ENCODE data around the gene MTHFSD. TPM values are rescaled to one million over a fixed set of nuclear protein-coding genes. Genes with fewer than 3 reads are reported as not detected.
A peak's percentile ranks its signal among the peaks of the same experiment; 100 is the strongest.

The MTHFSD gene
- total RNA-seq, 1 donor from 2014 or later, result 13.0 TPM

DNA sequence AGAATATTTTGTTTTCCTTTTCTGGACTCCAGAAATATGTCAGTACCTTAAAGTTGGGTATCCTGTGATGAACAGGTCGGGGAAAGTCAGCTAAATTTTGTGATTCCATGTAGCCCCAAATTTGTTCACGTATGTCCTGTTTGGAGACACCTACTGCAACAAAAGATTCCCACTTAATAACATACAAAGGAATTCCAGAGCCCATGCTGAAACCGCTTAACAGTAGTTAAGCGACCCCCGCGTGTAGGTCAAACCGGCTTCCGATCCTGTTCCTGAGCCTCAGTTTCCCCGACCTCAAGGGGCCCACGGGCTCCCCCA, 477 bp downstream of the MTHFSD start:
- no peak for DNase-seq (ENCODE audit: low read depth)

DNA sequence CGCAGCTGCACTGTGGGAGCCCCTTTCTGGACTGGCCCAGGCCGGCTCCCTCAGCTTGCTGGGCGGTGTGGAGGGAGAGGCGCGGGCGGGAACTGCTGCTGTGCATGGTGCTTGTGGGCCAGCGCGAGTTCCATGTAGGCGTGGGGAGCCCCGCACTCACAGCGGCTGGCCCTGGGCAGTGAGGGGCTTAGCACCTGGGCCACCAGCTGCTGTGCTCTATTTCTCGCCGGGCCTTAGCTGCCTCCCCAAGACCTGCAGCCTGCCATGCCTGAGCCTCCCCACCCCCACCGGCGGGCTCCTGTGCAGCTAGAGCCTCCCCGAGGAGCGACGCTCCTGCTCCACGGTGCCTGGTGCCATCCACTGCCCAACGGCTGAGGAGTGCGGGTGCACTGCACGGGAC, 1.7 kb downstream of the MTHFSD start:
- DNase-seq (ENCODE audit: low read depth), result no peak

- peak; percentile 49 for DNase-seq (ENCODE audit: low read depth)
These were observed 4.8 kb downstream of the MTHFSD start for GRCh38 chr16:86550281-86550680.

DNA sequence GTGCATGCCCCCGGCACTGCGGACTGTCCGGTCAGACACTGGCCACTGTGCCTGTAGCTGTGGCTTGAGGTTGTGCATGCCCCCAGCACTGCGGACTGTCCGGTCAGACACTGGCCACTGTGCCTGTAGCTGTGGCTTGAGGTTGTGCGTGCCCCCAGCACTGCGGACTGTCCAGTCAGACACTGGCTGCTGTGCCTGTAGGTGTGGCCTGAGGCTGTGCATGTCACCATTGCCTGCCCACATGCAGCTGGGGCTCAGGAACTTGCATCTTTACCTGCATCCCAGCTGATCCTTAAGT, 5.2 kb downstream of the MTHFSD start:
- DNase-seq (ENCODE audit: low read depth), result no peak

DNA sequence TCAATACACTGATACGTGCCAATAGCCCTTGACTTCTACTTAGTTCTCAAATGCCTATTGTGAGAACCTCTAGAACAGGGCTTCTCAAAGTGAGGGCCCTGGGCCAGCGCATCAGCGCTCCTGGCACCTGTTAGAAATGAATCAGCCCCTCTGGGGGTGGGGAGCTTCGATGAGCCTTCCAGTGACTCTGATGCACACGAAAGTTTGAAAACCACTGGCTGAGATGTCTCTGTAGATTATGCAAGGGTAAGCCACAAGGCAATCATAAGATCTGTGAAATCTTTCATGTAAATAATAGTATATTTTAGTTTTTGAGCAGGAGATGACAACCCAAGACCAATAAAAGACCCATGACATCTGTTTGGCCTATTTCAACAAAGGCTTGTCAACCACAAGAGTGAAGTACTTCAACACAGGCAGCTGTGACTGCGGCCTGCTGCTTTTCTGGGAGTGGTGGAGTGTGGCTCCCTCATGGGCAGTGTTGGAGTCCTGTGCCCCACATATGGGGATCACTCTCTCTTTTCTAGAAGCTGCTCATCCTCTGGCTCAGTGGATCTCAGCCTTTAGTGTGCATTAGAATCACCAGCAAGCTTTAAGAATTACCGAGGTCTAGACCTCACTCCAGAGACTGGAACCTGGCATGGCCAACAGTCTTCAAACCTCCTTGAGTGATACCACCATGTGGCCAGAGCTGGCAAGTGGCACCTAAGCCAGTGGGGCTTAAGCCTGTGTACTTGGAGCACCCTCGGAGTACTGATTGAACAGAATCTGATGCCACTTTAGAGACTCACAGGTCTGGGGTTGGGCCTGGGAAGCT, 5.8 kb downstream of the MTHFSD start:
- peak; percentile 84 for DNase-seq (ENCODE audit: low read depth)

DNA sequence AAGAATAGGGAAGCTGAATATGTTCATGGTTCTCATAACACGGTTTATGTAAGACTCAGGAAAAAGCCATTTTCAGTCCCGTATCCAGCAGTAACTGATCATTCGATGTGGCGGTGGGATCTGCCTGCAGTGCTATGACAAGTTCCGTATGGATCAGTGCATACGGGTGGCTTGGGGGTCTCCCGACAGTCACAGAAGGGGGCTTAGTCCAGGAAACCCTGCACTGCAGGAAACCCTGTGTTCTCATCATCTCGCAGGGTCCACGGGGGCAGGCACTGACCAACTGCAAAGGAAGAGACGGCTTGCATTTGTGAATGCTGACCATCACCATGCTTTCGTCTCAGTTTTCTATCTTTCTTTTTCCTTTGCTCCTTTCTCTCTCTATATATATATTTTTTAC, 7.7 kb downstream of the MTHFSD start:
- DNase-seq (ENCODE audit: low read depth), result no peak

DNA sequence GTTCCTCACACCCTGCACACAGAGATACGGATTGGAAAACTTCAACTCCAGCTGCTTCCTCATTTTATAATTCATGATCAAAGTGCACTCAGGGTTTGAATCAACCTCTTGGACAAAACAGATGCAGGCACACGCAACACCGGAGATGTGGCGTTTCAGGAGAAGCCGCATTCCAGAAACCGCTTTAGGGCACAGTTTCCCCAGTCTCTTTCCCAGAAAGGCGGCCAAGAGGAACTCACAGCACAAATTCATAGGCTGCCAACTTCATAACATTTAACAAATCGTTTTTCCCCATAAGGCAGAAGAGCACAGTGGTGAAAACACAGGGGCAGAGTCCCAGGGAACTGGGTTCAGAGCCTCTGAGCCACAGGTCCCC, 8.4 kb downstream of the MTHFSD start:
- no peak for DNase-seq (ENCODE audit: low read depth)

DNA sequence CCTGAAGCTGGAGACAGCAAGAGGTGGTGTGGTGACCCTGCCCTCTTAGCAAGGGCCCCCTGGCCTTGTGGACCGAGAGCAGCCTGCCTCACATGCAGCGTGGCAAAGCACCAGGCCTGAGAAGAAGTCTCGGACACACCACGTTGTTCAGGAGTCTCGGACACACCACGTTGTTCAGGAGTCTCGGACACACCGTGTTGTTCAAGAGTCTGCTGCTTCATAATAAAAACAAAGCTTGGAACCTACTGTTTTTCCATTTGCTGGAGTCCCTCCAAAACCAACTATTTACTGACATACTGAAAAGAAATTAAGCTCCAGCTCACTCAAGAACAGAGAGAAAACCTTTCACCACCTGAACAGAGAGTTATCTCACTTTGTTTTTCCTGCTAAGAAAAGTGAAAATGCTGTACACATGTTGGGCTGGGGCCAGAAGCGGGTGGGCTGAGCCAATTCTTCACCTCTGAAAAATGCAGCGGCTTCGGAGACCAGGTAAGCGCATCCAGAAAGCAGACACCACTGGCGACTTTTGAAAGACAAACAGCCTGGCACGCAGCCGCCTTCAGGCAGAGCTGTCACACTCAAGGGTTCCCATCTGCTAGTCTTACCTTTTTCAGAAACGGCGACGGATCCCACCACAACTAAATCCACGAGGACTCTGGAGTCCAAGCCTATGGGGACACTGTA, 8.9 kb downstream of the MTHFSD start:
- DNase-seq (ENCODE audit: low read depth), result no peak

DNA sequence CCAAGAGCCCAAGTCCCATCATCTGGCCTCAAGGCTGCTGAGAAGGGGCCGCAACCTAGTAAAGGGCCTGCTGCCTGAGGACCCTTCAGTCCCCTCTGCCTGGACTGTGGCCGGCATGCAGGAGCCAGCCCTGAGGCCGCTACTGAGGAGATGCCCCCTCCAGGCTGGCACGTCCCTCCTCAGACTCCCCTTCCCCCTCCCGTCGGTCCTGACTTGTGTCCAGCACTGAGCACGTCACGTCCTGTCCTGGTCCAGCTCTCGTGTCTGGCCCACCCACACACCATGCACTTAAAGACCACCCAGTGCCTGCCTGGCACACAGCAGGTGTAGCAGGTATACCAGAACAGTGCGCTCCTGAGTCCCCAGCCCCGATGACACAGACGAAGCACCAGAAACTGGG, 9.6 kb downstream of the MTHFSD start:
- DNase-seq (ENCODE audit: low read depth), result no peak

- DNase-seq (ENCODE audit: low read depth), result no peak
These were observed 12.0 kb downstream of the MTHFSD start for GRCh38 chr16:86542756-86543750.

DNA sequence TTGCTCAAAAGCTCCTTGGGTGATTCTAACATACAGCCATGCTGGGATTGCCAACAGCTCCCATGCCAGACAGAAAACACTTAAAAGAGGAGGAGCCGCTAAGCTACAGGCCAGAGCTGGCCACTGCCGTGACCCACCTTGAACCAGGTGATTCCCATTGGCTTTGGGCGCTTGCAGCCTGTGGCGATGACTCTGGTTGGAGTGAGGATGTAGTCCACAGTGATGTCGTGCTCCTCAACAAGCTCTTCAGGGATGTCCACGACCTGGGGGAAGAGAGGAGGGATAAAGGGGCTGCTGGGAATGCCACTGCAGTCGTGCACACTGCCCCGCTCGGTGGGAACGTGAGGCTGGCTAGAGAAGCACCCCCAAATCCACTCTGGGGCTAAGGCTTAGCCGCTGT, 13.5 kb downstream of the MTHFSD start:
- no peak for DNase-seq (ENCODE audit: low read depth)

GRCh38 chr16:86540894-86541293, 14.1 kb downstream of the MTHFSD start:
- DNase-seq (ENCODE audit: low read depth), result no peak

DNA sequence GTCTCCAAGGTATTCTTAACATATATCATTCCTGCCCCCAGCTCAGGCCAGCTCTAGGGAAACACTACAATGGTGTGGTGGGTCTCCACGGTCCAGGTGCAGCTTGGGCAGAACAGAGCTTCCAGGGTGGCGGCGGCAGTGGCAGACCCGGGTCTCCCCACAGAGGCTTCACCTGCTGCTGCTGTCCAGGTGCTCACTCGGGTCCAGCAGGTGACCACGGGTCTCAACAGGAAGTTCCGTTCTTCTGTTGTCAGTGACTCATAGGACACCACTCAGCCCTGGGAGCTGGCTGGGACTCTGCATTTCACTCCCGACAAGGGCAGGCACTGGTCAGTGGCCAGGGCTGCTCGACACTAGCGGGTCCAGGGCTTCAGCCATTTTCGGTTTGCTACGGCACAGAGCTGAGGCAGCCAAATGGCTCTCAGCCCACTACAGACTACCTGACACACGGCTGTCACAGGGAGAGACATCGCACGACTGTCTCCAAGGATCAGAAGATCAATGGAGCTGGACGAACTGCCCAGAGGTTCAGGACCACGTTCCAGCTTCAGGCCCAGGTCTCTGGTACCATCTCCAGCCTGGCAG, 16.7 kb downstream of the MTHFSD start:
- DNase-seq (ENCODE audit: low read depth), result no peak

DNA sequence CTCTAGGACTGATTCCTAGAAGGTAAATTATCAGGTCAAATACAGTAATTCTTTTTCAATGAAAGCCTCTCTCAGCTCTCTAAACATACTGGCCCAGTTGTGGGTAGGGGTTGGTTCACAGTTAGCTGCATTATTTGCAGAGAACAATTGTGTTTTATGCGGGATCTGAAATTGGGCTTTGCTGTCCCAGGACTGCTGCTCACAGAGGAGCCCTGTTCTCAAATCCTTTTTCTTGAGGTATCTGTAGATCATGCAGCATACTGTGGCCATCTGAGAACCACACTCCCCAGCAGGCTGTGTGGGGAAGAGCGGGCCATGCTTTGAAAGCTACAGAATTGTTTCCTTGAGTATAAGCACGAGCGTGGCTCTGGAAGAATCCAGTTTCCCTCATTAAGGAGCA, 17.5 kb downstream of the MTHFSD start:
- DNase-seq (ENCODE audit: low read depth), result no peak

- no peak for DNase-seq (ENCODE audit: low read depth)
These were observed 18.4 kb downstream of the MTHFSD start for GRCh38 chr16:86536621-86537020.

- DNase-seq (ENCODE audit: low read depth), result no peak
These were observed 20.0 kb downstream of the MTHFSD start for GRCh38 chr16:86534779-86535615.

DNA sequence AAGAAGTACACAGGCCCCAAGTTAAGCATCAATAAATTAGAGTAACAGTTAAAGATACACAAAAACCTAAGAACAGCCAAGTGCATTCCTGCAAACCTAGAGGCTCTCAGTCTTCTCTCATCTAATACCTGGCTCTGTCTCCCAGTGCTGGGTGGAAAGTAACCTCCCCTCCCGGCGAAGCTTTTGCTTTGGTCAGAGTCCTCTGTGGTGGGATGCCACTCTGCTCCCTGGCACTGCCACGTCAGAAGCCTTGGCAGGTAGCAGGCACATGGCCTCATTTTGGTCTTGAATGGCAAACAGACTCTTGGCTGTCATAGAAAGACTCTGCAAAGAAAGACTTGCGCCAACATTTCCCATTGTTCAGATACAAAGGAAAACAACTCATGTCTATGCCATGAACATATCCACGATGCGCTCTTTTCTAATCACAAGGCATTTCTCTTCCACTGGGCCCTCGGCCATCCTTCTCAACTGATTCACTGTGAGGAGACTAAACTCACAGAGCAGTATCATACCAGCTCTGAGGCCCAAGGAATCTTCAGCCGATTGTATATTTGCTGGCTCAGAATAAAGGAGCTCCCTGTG, 21.2 kb downstream of the MTHFSD start:
- DNase-seq (ENCODE audit: low read depth), result no peak

- DNase-seq (ENCODE audit: low read depth), result no peak
These were observed 22.0 kb downstream of the MTHFSD start for GRCh38 chr16:86533076-86533475.

- DNase-seq (ENCODE audit: low read depth), result no peak
These were observed 22.6 kb downstream of the MTHFSD start for GRCh38 chr16:86532526-86532815.

DNA sequence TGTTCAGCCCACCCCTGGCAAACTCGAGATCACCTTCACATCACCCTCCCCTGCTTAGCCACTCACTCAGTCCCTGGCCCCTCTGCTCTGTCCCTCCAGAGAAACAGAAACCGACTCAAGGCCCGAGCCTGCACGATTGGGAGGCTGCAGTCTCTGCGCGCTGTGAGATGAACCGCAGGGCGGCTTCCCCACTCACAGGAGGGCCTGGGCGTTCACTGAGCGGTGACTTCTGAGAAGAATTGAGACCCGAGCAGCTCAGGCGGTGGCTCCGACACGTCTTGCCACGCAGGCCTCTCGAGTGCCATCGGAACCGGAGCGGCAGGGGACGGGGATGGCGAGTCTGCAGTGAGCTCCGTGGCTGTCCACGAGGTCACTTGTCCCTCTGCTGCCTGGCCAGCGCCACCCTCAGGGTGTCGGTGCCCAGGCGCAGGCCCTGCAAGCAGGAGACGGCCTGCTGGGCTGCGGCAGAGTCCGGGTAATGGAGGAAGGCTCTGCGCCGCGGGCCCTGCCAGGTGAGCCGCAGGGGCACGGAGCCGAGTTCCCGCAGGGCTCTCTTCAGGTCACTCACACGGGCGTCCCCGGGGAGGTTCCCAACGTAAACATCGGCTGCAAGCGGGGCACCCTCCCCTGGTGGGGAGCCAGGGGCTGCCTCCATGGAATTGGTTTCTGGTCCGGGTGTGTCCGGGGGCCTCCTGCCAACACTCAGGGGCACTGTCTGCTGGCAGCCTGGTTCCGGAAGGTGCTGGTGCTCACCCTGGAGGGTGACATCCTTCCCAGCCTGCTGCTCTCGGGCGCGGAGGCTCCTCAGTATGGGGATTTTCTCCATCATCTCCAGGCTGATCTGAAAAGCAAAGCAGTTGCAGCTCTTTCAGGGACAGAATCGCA, 23.2 kb downstream of the MTHFSD start:
- DNase-seq (ENCODE audit: low read depth), result no peak

All from myocyte (in vitro differentiated cells).